Omental fat pad (tissue), 4 donors: ENCODE data around the gene RGCC. TPM values are rescaled to one million over a fixed set of nuclear protein-coding genes. Genes with fewer than 3 reads are reported as not detected.
"Not testable (repeated sequence)": the region's sequence is repeated elsewhere in the genome, so short reads cannot be mapped to it uniquely, and the experiment has no call there.

Experiments used
- ATAC-seq: fragments of 150-250 bp; one replicate; pipeline ENCODE4 v1.9.1; 2016; ENCODE audit warnings: mild to moderate bottlenecking, moderate library complexity; ENCODE audit not compliant: low FRiP score
- DNase-seq: peaks from one replicate; pipeline ENCODE4 v3.0.0-alpha.2; 2019; ENCODE audit warnings: low spot score
- total RNA-seq, 4 donors: library from RNA; depleted of rRNA; stranded (reverse); fragments of >200 nt; gene quantifications; one replicate each; pipeline ENCODE4 v1.1.0, GENCODE V29; 2016
- TF ChIP-seq, protein P1 (sequence below), 3 donors: fragments of 450-650 bp; IDR thresholded peaks; one replicate each; pipeline ENCODE4 v1.5.1; 2016 to 2017; ENCODE audit warnings: antibody characterized with exemption in 3 of 3, mild to moderate bottlenecking in 3 of 3, moderate library complexity in 2 of 3

RGCC gene
- total RNA-seq, 4 donors from 2014 or later: 142 to 321 (median 257) TPM

- TF ChIP-seq, protein P1, sequence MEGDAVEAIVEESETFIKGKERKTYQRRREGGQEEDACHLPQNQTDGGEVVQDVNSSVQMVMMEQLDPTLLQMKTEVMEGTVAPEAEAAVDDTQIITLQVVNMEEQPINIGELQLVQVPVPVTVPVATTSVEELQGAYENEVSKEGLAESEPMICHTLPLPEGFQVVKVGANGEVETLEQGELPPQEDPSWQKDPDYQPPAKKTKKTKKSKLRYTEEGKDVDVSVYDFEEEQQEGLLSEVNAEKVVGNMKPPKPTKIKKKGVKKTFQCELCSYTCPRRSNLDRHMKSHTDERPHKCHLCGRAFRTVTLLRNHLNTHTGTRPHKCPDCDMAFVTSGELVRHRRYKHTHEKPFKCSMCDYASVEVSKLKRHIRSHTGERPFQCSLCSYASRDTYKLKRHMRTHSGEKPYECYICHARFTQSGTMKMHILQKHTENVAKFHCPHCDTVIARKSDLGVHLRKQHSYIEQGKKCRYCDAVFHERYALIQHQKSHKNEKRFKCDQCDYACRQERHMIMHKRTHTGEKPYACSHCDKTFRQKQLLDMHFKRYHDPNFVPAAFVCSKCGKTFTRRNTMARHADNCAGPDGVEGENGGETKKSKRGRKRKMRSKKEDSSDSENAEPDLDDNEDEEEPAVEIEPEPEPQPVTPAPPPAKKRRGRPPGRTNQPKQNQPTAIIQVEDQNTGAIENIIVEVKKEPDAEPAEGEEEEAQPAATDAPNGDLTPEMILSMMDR (IDR thresholded peaks at IDR 0.05): no peak
- no peak for ATAC-seq
- no peak for DNase-seq
Measured at GRCh38 chr13:41416276-41416675, 41.1 kb upstream of the RGCC start.

DNA sequence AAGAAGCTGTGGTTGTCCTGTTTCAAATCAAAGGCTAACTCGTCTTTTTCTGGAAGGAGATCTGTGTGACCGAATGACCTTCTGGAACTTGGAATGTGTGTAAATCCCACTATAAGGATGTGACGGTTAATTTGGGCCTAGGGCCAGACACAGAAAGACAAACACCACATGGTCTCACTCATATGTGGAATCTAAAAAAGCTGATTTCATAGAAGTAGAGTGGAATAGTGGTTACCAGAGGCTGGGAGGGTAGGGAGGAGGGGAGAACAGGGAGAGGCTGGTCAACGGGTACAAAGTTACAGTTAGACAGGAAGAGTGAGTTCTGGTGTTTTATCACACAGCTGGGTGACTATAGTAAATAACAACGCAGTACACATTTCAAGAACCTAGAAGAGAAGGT lies 39.3 kb upstream of the RGCC start:
- TF ChIP-seq, protein P1 (IDR thresholded peaks at IDR 0.05): no peak
- DNase-seq (no peak), ATAC-seq (no peak)

- TF ChIP-seq, protein P1 (IDR thresholded peaks at IDR 0.05): no peak
- no peak for ATAC-seq
- no peak for DNase-seq
Measured at GRCh38 chr13:41418731-41419130, 38.6 kb upstream of the RGCC start.

- DNase-seq (no peak), ATAC-seq (no peak)
- TF ChIP-seq, protein P1 (IDR thresholded peaks at IDR 0.05): no peak
Measured at GRCh38 chr13:41419206-41419605, 38.1 kb upstream of the RGCC start.

DNA sequence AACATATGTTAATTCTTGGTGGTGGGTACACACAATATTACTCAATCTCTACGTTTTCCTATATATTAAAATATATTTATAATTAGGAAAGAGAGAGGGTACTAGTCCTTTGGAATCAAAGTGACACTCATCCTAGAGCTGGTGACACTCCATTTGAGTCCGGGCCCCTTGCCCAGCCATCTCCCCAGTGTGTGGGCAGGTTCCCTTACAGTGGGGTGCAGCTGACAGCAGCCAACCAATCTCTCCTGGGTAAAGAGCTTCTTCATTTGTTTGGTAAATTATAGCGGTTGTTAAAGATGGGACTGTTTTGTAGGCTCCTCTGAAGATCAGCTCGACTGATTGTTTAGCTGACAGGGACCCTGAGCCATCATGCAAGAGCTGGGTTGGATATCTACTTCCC lies 37.2 kb upstream of the RGCC start:
- TF ChIP-seq, protein P1 (IDR thresholded peaks at IDR 0.05): no peak
- no peak for DNase-seq
- no peak for ATAC-seq

- not testable (repeated sequence) for ATAC-seq, DNase-seq
Measured at GRCh38 chr13:41421330-41421729, 36.0 kb upstream of the RGCC start.

DNA sequence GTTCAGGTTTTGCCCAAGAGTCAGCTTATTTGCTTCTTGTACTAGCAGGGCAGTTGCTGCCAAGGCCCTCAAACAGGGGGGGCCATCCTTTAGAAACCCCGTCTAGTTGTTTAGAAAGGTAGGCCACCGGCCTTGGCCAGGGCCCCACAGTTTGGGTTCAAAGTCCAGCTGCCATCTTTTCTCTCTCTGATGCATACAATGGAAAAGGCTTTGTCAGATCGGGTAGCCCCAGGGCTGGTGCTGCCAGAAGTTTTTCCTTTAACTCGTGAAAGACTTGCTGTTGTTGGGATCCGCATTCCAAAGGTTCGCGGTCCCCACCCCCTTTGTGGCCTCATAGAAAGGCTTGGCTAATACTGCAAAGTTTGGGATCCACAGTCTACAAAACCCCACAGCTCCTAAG lies 35.4 kb upstream of the RGCC start:
- not testable (repeated sequence) for ATAC-seq, DNase-seq

DNA sequence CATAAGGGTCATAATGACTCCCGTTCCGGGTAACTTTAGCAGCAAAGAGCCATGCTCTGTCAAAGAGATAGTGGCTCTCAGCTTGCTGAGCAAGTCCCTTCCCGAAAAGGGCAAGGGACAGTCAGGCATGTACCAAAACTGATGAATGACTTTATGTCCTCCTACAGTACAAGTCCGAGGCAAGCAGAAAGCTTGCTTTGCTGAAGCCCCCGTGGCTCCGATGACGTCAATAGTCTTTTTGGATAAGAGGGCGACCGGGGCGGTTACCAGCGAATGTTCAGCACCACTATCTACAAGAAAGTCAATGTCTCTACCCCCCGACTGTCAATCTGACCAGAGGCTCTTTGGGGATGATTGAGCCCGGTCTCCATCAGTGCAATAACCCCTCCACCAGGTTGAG lies 34.1 kb upstream of the RGCC start:
- ATAC-seq, DNase-seq: not testable (repeated sequence)

GRCh38 chr13:41424675-41425074 lies 32.7 kb upstream of the RGCC start:
- not testable (repeated sequence) for ATAC-seq, DNase-seq
